Activated naive CD8-positive, alpha-beta T cell treated with anti-CD3 and anti-CD28 coated beads, Interleukin-2, amount 10 ng/mL, durations not matched to agents 7 days and 5 days (primary cell): Measurements from ENCODE around the gene PEBP1. TPM values are rescaled to one million over a fixed set of nuclear protein-coding genes. Genes with fewer than 3 reads are reported as not detected.

Experiments used
- ATAC-seq: fragments of 150-1000 bp; cut with Tn5 transposase; one replicate; pipeline ENCODE4 v1.10.0; 2021; ENCODE audit warnings: low read depth, moderate library complexity
- POLR2A ChIA-PET: fragments of 350-600 bp; sonication (Branson Sonifier 250); formaldehyde crosslinking; loops from one replicate; lab custom pipeline; 2021; ENCODE audit warnings: antibody characterized with exemption; lab: Charles Lee
- DNase-seq: peaks from one replicate; pipeline ENCODE4 v3.0.0; 2021
- H3K27ac Mint-ChIP-seq: one replicate; pipeline ENCODE4 v1.8.0; 2022; ENCODE audit warnings: mild to moderate bottlenecking, mixed read lengths
- H3K27me3 Mint-ChIP-seq: one replicate; pipeline ENCODE4 v1.8.0; 2022; ENCODE audit warnings: mild to moderate bottlenecking, moderate library complexity, mixed read lengths
- H3K36me3 Mint-ChIP-seq: one replicate; pipeline ENCODE4 v1.8.0; 2021; ENCODE audit warnings: mild to moderate bottlenecking, mixed read lengths
- H3K4me1 Mint-ChIP-seq: one replicate; pipeline ENCODE4 v1.8.0; 2021; ENCODE audit warnings: mixed read lengths
- H3K4me3 Mint-ChIP-seq: one replicate; pipeline ENCODE4 v1.8.0; 2022; ENCODE audit warnings: mild to moderate bottlenecking, moderate library complexity, mixed read lengths
- H3K9me3 Mint-ChIP-seq: one replicate; pipeline ENCODE4 v1.8.0; 2021; ENCODE audit warnings: mixed read lengths
- total RNA-seq, 2 experiments: library from RNA; stranded (reverse); gene quantifications; one replicate each; pipeline ENCODE4 v1.2.3, GENCODE V29; 2021

PEBP1 gene
- total RNA-seq, 2 experiments from 2014 or later = 95.4 to 95.8 TPM

GRCh38 chr12:118188690-118189371 lies 52.9 kb downstream of the PEBP1 start:
- Mint-ChIP-seq H3K27me3 (no peaks in the 10 kb centered on the region), H3K27ac (no peak overlapping the region), H3K36me3 (peaks cover 9% of the 10 kb centered on the region), H3K9me3 (no peaks in the 10 kb centered on the region), H3K4me3 (no peak overlapping the region), H3K4me1 (no peaks in the 10 kb centered on the region)
- no peak for ATAC-seq
- DNase-seq = no peak
- POLR2A ChIA-PET = interaction anchor here (0.6 kb wide), 1 partner anchor 53 kb away, joined by 4 read pairs; the partner anchor contains the start of gene PEBP1

GRCh38 chr12:118189741-118190191 lies 53.8 kb downstream of the PEBP1 start:
- H3K4me3 Mint-ChIP-seq = no peak overlapping the region
- no peak overlapping the region for H3K27ac Mint-ChIP-seq
- POLR2A ChIA-PET = no interaction called here
- peaks cover 2% of the 10 kb centered on the region for H3K4me1 Mint-ChIP-seq
- H3K27me3 Mint-ChIP-seq = no peaks in the 10 kb centered on the region
- H3K9me3 Mint-ChIP-seq = no peaks in the 10 kb centered on the region
- no peak for DNase-seq
- H3K36me3 Mint-ChIP-seq = peaks cover 13% of the 10 kb centered on the region
- ATAC-seq = no peak

- Mint-ChIP-seq H3K27ac (no peak overlapping the region), H3K4me3 (no peak overlapping the region)
Measured at GRCh38 chr12:118190266-118190665, 54.3 kb downstream of the PEBP1 start.

GRCh38 chr12:118193477-118193876 lies 57.6 kb downstream of the PEBP1 start:
- DNase-seq = no peak
- Mint-ChIP-seq H3K9me3 (no peaks in the 10 kb centered on the region), H3K4me1 (peaks cover 2% of the 10 kb centered on the region), H3K36me3 (peaks cover 19% of the 10 kb centered on the region), H3K27ac (no peak overlapping the region), H3K27me3 (no peaks in the 10 kb centered on the region), H3K4me3 (no peak overlapping the region)
- ATAC-seq = no peak
- POLR2A ChIA-PET = no interaction called here

More at GRCh38 chr12:118190266-118190665, 54.3 kb downstream of the PEBP1 start:
- no peaks in the 10 kb centered on the region for H3K27me3 Mint-ChIP-seq
- peaks cover 2% of the 10 kb centered on the region for H3K4me1 Mint-ChIP-seq
- peaks cover 14% of the 10 kb centered on the region for H3K36me3 Mint-ChIP-seq
- DNase-seq (no peak), ATAC-seq (no peak)
- H3K9me3 Mint-ChIP-seq = no peaks in the 10 kb centered on the region
- POLR2A ChIA-PET = no interaction called here

GRCh38 chr12:118193958-118194357 lies 58.0 kb downstream of the PEBP1 start:
- Mint-ChIP-seq H3K4me1 (peaks cover 2% of the 10 kb centered on the region), H3K27ac (no peak overlapping the region), H3K9me3 (no peaks in the 10 kb centered on the region), H3K4me3 (no peak overlapping the region), H3K36me3 (peaks cover 19% of the 10 kb centered on the region), H3K27me3 (no peaks in the 10 kb centered on the region)
- no peak for DNase-seq
- POLR2A ChIA-PET = no interaction called here
- ATAC-seq = no peak

Other genes starting within 250 kb of the PEBP1 start
- not detected for gene KSR2, start 167.1 kb upstream of the PEBP1 start, total RNA-seq
- 10 to 100 TPM; 42.7 to 44.9 TPM for gene RFC5, start 119.4 kb upstream of the PEBP1 start, total RNA-seq
- 10 to 100 TPM; 48.2 to 50.6 TPM for gene WSB2, start 74.9 kb upstream of the PEBP1 start, total RNA-seq
- gene VSIG10, start 32.1 kb upstream of the PEBP1 start, total RNA-seq = 1 to 10 TPM; 7.6 to 8.5 TPM
- 10 to 100 TPM; 60.2 to 63.4 TPM for gene TAOK3, start 236.8 kb downstream of the PEBP1 start, total RNA-seq
- 10 to 100 TPM; 27.3 to 30.0 TPM for gene SUDS3, start 240.4 kb downstream of the PEBP1 start, total RNA-seq